ENCODE results near the gene CYFIP1. TPM values are rescaled to one million over a fixed set of nuclear protein-coding genes. Genes with fewer than 3 reads are reported as not detected.
"Not testable (repeated sequence)": the region's sequence is repeated elsewhere in the genome, so short reads cannot be mapped to it uniquely, and the experiment has no call there.

Gene CYFIP1
- total RNA-seq, 2 experiments from 2014 or later = 14.6 to 16.3 TPM

- H3K9me3 Mint-ChIP-seq; POLR2A ChIA-PET; H3K36me3 Mint-ChIP-seq (ENCODE audit: low read depth); CTCF ChIA-PET; H3K4me3 Mint-ChIP-seq; H3K27ac Mint-ChIP-seq; DNase-seq: not testable (repeated sequence)
- Mint-ChIP-seq H3K27me3 (peaks cover 20% of the 10 kb centered on the region), H3K4me1 (peaks cover 18% of the 10 kb centered on the region)
Observed at GRCh38 chr15:22981931-22982330, 1.8 kb upstream of the CYFIP1 start.

- Mint-ChIP-seq H3K27ac (peak overlapping the region; percentile 25), H3K36me3 (ENCODE audit: low read depth) (no peaks in the 10 kb centered on the region), H3K4me3 (peak overlapping the region; percentile 69), H3K27me3 (peaks cover 22% of the 10 kb centered on the region), H3K9me3 (no peaks in the 10 kb centered on the region), H3K4me1 (peaks cover 18% of the 10 kb centered on the region)
- ChIA-PET CTCF (interaction anchor here (0.9 kb wide), 1 partner anchor 16 kb away, joined by 3 read pairs; no protein-coding TSS in a partner anchor), POLR2A (no interaction called here)
- no peak for DNase-seq
Observed at GRCh38 chr15:22981051-22981840, 1.1 kb upstream of the CYFIP1 start.

GRCh38 chr15:22979238-22980188 is 655 bp downstream of the CYFIP1 start:
- Mint-ChIP-seq H3K9me3 (no peaks in the 10 kb centered on the region), H3K4me1 (peaks cover 20% of the 10 kb centered on the region), H3K27me3 (peaks cover 22% of the 10 kb centered on the region), H3K4me3 (peak overlapping the region; percentile 78), H3K27ac (peak overlapping the region; percentile 16), H3K36me3 (ENCODE audit: low read depth) (no peaks in the 10 kb centered on the region)
- ChIA-PET CTCF (interaction anchor here (1.3 kb wide), 1 partner anchor 23 kb away, joined by 4 read pairs; no protein-coding TSS in a partner anchor), POLR2A (no interaction called here)
- peak; percentile 40 for DNase-seq

- H3K9me3 Mint-ChIP-seq = no peaks in the 10 kb centered on the region
- DNase-seq = no peak
- POLR2A ChIA-PET = no interaction called here
Observed at GRCh38 chr15:22978691-22979237, 1.4 kb downstream of the CYFIP1 start.

GRCh38 chr15:22974745-22975144 is 5.4 kb downstream of the CYFIP1 start:
- H3K4me1 Mint-ChIP-seq = peaks cover 20% of the 10 kb centered on the region
- CTCF ChIA-PET = interaction anchor here (0.7 kb wide), 1 partner anchor 25 kb away, joined by 3 read pairs; no protein-coding TSS in a partner anchor
- no peaks in the 10 kb centered on the region for H3K9me3 Mint-ChIP-seq
- no peak overlapping the region for H3K27ac Mint-ChIP-seq
- no peaks in the 10 kb centered on the region for H3K36me3 Mint-ChIP-seq (ENCODE audit: low read depth)
- POLR2A ChIA-PET = no interaction called here
- H3K4me3 Mint-ChIP-seq = no peak overlapping the region
- no peak for DNase-seq
- H3K27me3 Mint-ChIP-seq = peaks cover 17% of the 10 kb centered on the region

More at GRCh38 chr15:22978691-22979237, 1.4 kb downstream of the CYFIP1 start:
- Mint-ChIP-seq H3K27ac (no peak overlapping the region), H3K4me1 (peaks cover 20% of the 10 kb centered on the region), H3K27me3 (peaks cover 22% of the 10 kb centered on the region), H3K36me3 (ENCODE audit: low read depth) (no peaks in the 10 kb centered on the region), H3K4me3 (peak overlapping the region; percentile 78)
- CTCF ChIA-PET = no interaction called here

GRCh38 chr15:22973987-22974386 is 6.2 kb downstream of the CYFIP1 start:
- Mint-ChIP-seq H3K36me3 (ENCODE audit: low read depth) (no peaks in the 10 kb centered on the region), H3K27me3 (peaks cover 10% of the 10 kb centered on the region), H3K4me3 (no peak overlapping the region), H3K27ac (no peak overlapping the region), H3K9me3 (no peaks in the 10 kb centered on the region), H3K4me1 (peaks cover 12% of the 10 kb centered on the region)
- ChIA-PET POLR2A (no interaction called here), CTCF (no interaction called here)
- no peak for DNase-seq

- POLR2A ChIA-PET = no interaction called here
- Mint-ChIP-seq H3K27ac (no peak overlapping the region), H3K4me3 (no peak overlapping the region), H3K4me1 (peaks cover 5% of the 10 kb centered on the region), H3K36me3 (ENCODE audit: low read depth) (no peaks in the 10 kb centered on the region), H3K9me3 (no peaks in the 10 kb centered on the region), H3K27me3 (peaks cover 4% of the 10 kb centered on the region)
- DNase-seq = no peak
- CTCF ChIA-PET = no interaction called here
Observed at GRCh38 chr15:22973286-22973685, 6.9 kb downstream of the CYFIP1 start.

- Mint-ChIP-seq H3K9me3 (no peaks in the 10 kb centered on the region), H3K4me1 (peaks cover 3% of the 10 kb centered on the region), H3K36me3 (ENCODE audit: low read depth) (no peaks in the 10 kb centered on the region), H3K27me3 (peaks cover 2% of the 10 kb centered on the region), H3K27ac (no peak overlapping the region), H3K4me3 (no peak overlapping the region)
- ChIA-PET CTCF (no interaction called here), POLR2A (no interaction called here)
- no peak for DNase-seq
Observed at GRCh38 chr15:22969489-22969888, 10.7 kb downstream of the CYFIP1 start.

GRCh38 chr15:22968366-22968765 is 11.8 kb downstream of the CYFIP1 start:
- no peaks in the 10 kb centered on the region for H3K9me3 Mint-ChIP-seq
- no peaks in the 10 kb centered on the region for H3K36me3 Mint-ChIP-seq (ENCODE audit: low read depth)
- ChIA-PET CTCF (no interaction called here), POLR2A (no interaction called here)
- no peak for DNase-seq
- H3K27me3 Mint-ChIP-seq = peaks cover 1% of the 10 kb centered on the region
- H3K4me3 Mint-ChIP-seq = no peak overlapping the region
- H3K4me1 Mint-ChIP-seq = peaks cover 2% of the 10 kb centered on the region
- H3K27ac Mint-ChIP-seq = no peak overlapping the region

GRCh38 chr15:22967084-22967770 is 12.9 kb downstream of the CYFIP1 start:
- ChIA-PET POLR2A (no interaction called here), CTCF (no interaction called here)
- Mint-ChIP-seq H3K27ac (no peak overlapping the region), H3K9me3 (no peaks in the 10 kb centered on the region), H3K27me3 (no peaks in the 10 kb centered on the region), H3K4me1 (no peaks in the 10 kb centered on the region), H3K4me3 (no peak overlapping the region), H3K36me3 (ENCODE audit: low read depth) (no peaks in the 10 kb centered on the region)
- DNase-seq = no peak

- H3K36me3 Mint-ChIP-seq (ENCODE audit: low read depth) = no peaks in the 10 kb centered on the region
- CTCF ChIA-PET = no interaction called here
- H3K4me3 Mint-ChIP-seq = no peak overlapping the region
- DNase-seq = no peak
- no peaks in the 10 kb centered on the region for H3K27me3 Mint-ChIP-seq
- POLR2A ChIA-PET = no interaction called here
- H3K9me3 Mint-ChIP-seq = no peaks in the 10 kb centered on the region
- H3K4me1 Mint-ChIP-seq = no peaks in the 10 kb centered on the region
- no peak overlapping the region for H3K27ac Mint-ChIP-seq
Observed at GRCh38 chr15:22966321-22967083, 13.7 kb downstream of the CYFIP1 start.

GRCh38 chr15:22963641-22964040 is 16.5 kb downstream of the CYFIP1 start:
- no peaks in the 10 kb centered on the region for H3K27me3 Mint-ChIP-seq
- ChIA-PET POLR2A (no interaction called here), CTCF (no interaction called here)
- no peaks in the 10 kb centered on the region for H3K36me3 Mint-ChIP-seq (ENCODE audit: low read depth)
- H3K4me3 Mint-ChIP-seq = no peak overlapping the region
- no peak for DNase-seq
- no peak overlapping the region for H3K27ac Mint-ChIP-seq
- H3K4me1 Mint-ChIP-seq = peaks cover under 1% of the 10 kb centered on the region
- no peaks in the 10 kb centered on the region for H3K9me3 Mint-ChIP-seq
